Osteoblast (primary cell): ENCODE measurements around the gene ADAMTS9. TPM values are rescaled to one million over a fixed set of nuclear protein-coding genes. Genes with fewer than 3 reads are reported as not detected.

Experiments used
- DNase-seq: peaks from one replicate; pipeline ENCODE4 v3.0.0; 2011; ENCODE audit warnings: low spot score, mixed read lengths; ENCODE audit not compliant: insufficient read length; ENCODE audit errors: missing footprints
- H2AFZ ChIP-seq: 2 replicates; pipeline ENCODE4 v1.6.0; 2011; ENCODE audit warnings: mild to moderate bottlenecking, low read length
- H3K27ac ChIP-seq: 2 replicates; pipeline ENCODE4 v1.5.1; 2011; ENCODE audit warnings: mild to moderate bottlenecking, low read depth, low read length, moderate library complexity
- H3K27me3 ChIP-seq: 2 replicates; pipeline ENCODE4 v1.6.0; 2012; ENCODE audit warnings: mild to moderate bottlenecking, control low read depth, inconsistent platforms, low read length, moderate library complexity; ENCODE audit not compliant: insufficient read depth
- H3K36me3 ChIP-seq: 2 replicates; pipeline ENCODE4 v1.5.1; 2011; ENCODE audit warnings: mild to moderate bottlenecking, low read length, control low read depth, moderate library complexity; ENCODE audit not compliant: insufficient read depth
- H3K4me1 ChIP-seq: 2 replicates; pipeline ENCODE4 v1.5.1; 2011; ENCODE audit warnings: mild to moderate bottlenecking, low read length, control low read depth, moderate library complexity; ENCODE audit not compliant: insufficient read depth
- H3K4me2 ChIP-seq: 2 replicates; pipeline ENCODE4 v1.6.0; 2011; ENCODE audit warnings: mild to moderate bottlenecking, low read length; ENCODE audit not compliant: insufficient read depth
- H3K4me3 ChIP-seq: fragments of 200-600 bp; sonication (generic); 3 replicates; pipeline ENCODE4 v1.5.1; 2012; ENCODE audit warnings: mild to moderate bottlenecking, low read length, inconsistent platforms; ENCODE audit not compliant: insufficient read depth
- H3K79me2 ChIP-seq: 2 replicates; pipeline ENCODE4 v1.6.0; 2012; ENCODE audit warnings: mild to moderate bottlenecking, low read length, control low read depth, inconsistent platforms; ENCODE audit not compliant: insufficient read depth
- H3K9me3 ChIP-seq: 2 replicates; pipeline ENCODE4 v1.5.1; 2011; ENCODE audit warnings: low read depth, low read length, control low read depth
- H4K20me1 ChIP-seq: 2 replicates; pipeline ENCODE4 v1.6.0; 2012; ENCODE audit warnings: mild to moderate bottlenecking, low read length, control low read depth; ENCODE audit not compliant: insufficient read depth
- total RNA-seq: library from RNA; depleted of rRNA; stranded (reverse); fragments of >200 nt; gene quantifications from 2 replicates; pipeline ENCODE4 v1.2.3, GENCODE V29; 2012
- TF ChIP-seq, protein P1 (sequence below): IDR thresholded peaks from 2 replicates; pipeline ENCODE4 v1.5.1; 2011; ENCODE audit warnings: mild to moderate bottlenecking, low read depth, low read length, moderate library complexity; ENCODE audit errors: extremely low read depth

Gene ADAMTS9
- total RNA-seq, 1 donor, result 4.0 TPM

DNA sequence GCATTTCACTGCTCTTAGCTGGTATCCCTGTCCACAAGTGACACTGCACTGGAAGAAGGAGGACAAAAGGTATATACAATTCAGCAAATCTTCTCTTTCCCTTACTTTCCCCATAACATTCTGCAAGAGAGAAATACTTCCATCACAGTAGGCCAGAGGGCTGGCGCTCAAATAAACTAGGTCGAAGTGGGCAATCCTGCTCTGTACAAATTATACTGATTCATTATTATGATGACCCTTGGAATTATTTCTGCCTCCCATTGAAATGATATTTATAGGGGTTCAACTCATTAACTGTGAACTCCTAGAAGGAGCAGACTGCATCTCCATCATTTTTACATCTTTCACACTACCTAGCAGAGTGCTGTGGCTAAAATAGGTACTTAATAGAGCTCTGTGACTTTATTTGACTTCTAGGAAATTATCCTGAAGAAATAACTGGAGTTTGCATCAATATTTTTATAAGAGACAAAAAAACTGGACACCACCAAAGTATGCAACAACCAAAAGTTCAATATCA, 80.7 kb downstream of the ADAMTS9 start:
- DNase-seq, result no peak
- H3K4me1 ChIP-seq, result no peaks in the 10 kb centered on the region
- H3K9me3 ChIP-seq, result no peaks in the 10 kb centered on the region
- H3K4me2 ChIP-seq, result no peak overlapping the region
- no peaks in the 10 kb centered on the region for H3K27me3 ChIP-seq
- no peak overlapping the region for H3K27ac ChIP-seq
- H3K4me3 ChIP-seq, result no peak overlapping the region
- no peaks in the 10 kb centered on the region for H3K36me3 ChIP-seq
- no peak overlapping the region for H2AFZ ChIP-seq
- H3K79me2 ChIP-seq, result no peaks in the 10 kb centered on the region
- no peaks in the 10 kb centered on the region for H4K20me1 ChIP-seq
- TF ChIP-seq, protein P1, sequence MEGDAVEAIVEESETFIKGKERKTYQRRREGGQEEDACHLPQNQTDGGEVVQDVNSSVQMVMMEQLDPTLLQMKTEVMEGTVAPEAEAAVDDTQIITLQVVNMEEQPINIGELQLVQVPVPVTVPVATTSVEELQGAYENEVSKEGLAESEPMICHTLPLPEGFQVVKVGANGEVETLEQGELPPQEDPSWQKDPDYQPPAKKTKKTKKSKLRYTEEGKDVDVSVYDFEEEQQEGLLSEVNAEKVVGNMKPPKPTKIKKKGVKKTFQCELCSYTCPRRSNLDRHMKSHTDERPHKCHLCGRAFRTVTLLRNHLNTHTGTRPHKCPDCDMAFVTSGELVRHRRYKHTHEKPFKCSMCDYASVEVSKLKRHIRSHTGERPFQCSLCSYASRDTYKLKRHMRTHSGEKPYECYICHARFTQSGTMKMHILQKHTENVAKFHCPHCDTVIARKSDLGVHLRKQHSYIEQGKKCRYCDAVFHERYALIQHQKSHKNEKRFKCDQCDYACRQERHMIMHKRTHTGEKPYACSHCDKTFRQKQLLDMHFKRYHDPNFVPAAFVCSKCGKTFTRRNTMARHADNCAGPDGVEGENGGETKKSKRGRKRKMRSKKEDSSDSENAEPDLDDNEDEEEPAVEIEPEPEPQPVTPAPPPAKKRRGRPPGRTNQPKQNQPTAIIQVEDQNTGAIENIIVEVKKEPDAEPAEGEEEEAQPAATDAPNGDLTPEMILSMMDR, result no peak

DNA sequence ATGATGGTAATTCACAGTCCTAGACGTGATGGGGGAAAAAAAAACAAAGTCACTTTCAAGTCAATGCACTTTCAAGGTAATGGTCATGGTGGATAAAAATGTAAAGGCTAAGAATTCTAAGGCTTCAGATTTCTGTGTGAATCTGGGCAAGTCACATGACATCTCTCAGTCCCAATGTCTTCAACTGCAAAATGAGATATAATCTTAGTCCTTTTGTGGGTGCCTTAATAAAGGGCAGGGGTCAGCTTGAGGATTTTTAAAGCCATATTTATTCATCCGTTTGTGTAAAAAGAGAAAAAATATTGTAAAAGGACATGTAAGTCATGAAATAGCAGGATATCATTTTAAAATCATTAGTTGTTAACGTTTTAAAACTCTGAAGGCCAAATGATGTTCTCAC, 83.5 kb downstream of the ADAMTS9 start:
- Histone ChIP-seq H3K9me3 (no peaks in the 10 kb centered on the region), H3K27ac (no peak overlapping the region), H3K79me2 (no peaks in the 10 kb centered on the region), H2AFZ (no peak overlapping the region), H4K20me1 (no peaks in the 10 kb centered on the region), H3K4me1 (no peaks in the 10 kb centered on the region), H3K4me2 (no peak overlapping the region), H3K4me3 (no peak overlapping the region), H3K27me3 (no peaks in the 10 kb centered on the region), H3K36me3 (no peaks in the 10 kb centered on the region)
- no peak for DNase-seq
- TF ChIP-seq, protein P1, result no peak

DNA sequence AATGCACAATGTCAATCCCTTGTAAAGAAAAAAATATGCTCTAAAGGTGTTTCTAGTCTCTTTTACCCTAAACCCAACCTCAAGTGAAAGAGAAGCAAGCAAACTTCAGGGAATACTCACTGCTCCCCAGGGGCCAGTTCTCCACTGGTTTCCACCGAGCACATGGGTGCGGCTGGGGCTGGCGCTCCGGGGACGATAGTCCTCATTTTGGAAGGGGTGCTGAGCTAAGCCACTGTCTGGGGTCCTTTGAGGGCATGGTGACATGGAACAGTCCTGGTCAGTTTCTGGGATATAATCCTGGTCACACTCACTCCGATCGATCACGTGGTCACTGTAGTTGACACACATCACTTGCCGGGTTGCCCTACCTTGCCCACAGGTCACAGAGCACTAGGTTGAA, 86.0 kb downstream of the ADAMTS9 start:
- Histone ChIP-seq H3K4me3 (no peak overlapping the region), H3K27me3 (no peaks in the 10 kb centered on the region), H3K27ac (no peak overlapping the region), H3K4me1 (no peaks in the 10 kb centered on the region), H3K36me3 (no peaks in the 10 kb centered on the region), H2AFZ (no peak overlapping the region), H3K4me2 (no peak overlapping the region), H3K79me2 (no peaks in the 10 kb centered on the region), H4K20me1 (no peaks in the 10 kb centered on the region), H3K9me3 (no peaks in the 10 kb centered on the region)
- TF ChIP-seq, protein P1, result no peak
- no peak for DNase-seq

DNA sequence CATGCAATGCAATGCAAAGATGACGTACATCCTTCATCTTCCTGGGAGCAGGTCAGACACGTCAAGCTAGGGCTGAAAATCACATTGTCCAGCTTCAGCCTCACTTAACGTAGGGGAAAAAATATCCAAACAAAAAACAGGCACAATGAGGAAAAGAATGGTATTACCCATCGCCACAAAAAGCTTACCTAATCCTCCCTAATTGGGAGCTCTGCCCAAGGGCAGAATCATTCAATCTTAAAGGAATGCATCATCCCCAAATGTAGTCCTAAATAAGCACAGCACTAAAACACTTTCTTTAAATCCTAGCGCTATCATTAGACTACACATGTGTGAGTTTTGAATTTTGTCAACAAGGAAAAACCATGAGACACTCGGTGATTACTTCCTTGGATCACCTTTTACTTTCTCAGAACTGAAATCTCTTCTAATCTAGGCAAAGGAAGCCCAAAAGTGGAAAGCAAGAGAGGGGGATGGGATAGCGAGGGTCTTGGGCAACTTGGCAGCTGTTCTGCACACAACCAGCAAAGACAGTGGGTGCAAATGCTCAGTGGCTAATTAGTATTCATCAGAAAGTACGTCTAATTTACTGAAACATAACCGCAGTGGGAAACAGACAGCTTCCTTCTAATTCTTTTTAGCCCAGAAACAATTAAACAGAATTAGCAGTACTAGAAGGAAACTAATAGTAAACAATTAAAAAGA, 87.4 kb downstream of the ADAMTS9 start:
- Histone ChIP-seq H3K4me2 (no peak overlapping the region), H4K20me1 (no peaks in the 10 kb centered on the region), H3K36me3 (no peaks in the 10 kb centered on the region), H3K27ac (no peak overlapping the region), H3K4me1 (peaks cover 4% of the 10 kb centered on the region), H3K4me3 (no peak overlapping the region), H2AFZ (no peak overlapping the region), H3K79me2 (no peaks in the 10 kb centered on the region), H3K27me3 (no peaks in the 10 kb centered on the region), H3K9me3 (no peaks in the 10 kb centered on the region)
- no peak for DNase-seq
- TF ChIP-seq, protein P1, result no peak
